ENCODE measurements around the gene NUDCD2.
A peak's percentile ranks its signal among the peaks of the same experiment; 100 is the strongest.
"Not testable (repeated sequence)": the region's sequence is repeated elsewhere in the genome, so short reads cannot be mapped to it uniquely, and the experiment has no call there.

Gene NUDCD2

GRCh38 chr5:163426128-163426527, 33.8 kb downstream of the NUDCD2 start:
- DNase-seq (ENCODE audit: low read depth) = not testable (repeated sequence)

- DNase-seq (ENCODE audit: low read depth) = no peak
Measured at GRCh38 chr5:163424836-163425235, 35.1 kb downstream of the NUDCD2 start.

GRCh38 chr5:163415673-163416072, 44.2 kb downstream of the NUDCD2 start:
- not testable (repeated sequence) for DNase-seq (ENCODE audit: low read depth)

- no peak for DNase-seq (ENCODE audit: low read depth)
Measured at GRCh38 chr5:163410505-163410904, 49.4 kb downstream of the NUDCD2 start.

GRCh38 chr5:163409384-163409783, 50.5 kb downstream of the NUDCD2 start:
- DNase-seq (ENCODE audit: low read depth) = no peak

- DNase-seq (ENCODE audit: low read depth) = peak; percentile 11
Measured at GRCh38 chr5:163408311-163408923, 51.5 kb downstream of the NUDCD2 start.

GRCh38 chr5:163407034-163407655, 52.8 kb downstream of the NUDCD2 start:
- DNase-seq (ENCODE audit: low read depth) = no peak

GRCh38 chr5:163404364-163405173, 55.3 kb downstream of the NUDCD2 start:
- DNase-seq (ENCODE audit: low read depth) = no peak

GRCh38 chr5:163402007-163402406, 57.9 kb downstream of the NUDCD2 start:
- DNase-seq (ENCODE audit: low read depth) = no peak

- DNase-seq (ENCODE audit: low read depth) = no peak
Measured at GRCh38 chr5:163401271-163401670, 58.6 kb downstream of the NUDCD2 start.

GRCh38 chr5:163399923-163400322, 60.0 kb downstream of the NUDCD2 start:
- no peak for DNase-seq (ENCODE audit: low read depth)

GRCh38 chr5:163397354-163397753, 62.5 kb downstream of the NUDCD2 start:
- no peak for DNase-seq (ENCODE audit: low read depth)

- DNase-seq (ENCODE audit: low read depth) = not testable (repeated sequence)
Measured at GRCh38 chr5:163396818-163397340, 63.0 kb downstream of the NUDCD2 start.
